ENCODE results near the gene COL15A1.

- TF ChIP-seq CTCF (optimal IDR thresholded peaks at IDR 0.05 in 1 of 3, IDR thresholded peaks at IDR 0.05 in 1 of 3, conservative IDR thresholded peaks at IDR 0.05 in 1 of 3; ENCODE audit: extremely low read depth in 1 of 3, insufficient read depth in 2 of 3, low read length in 3 of 3) (no peak), EZH2 (IDR thresholded peaks at IDR 0.05; ENCODE audit: low read length) (no peak)
Observed at GRCh38 chr9:99004115-99004514, 60.4 kb downstream of the COL15A1 start.
